Sciatic nerve (tissue), 2 donors: Measurements from ENCODE around the gene PAK6. TPM values are rescaled to one million over a fixed set of nuclear protein-coding genes. Genes with fewer than 3 reads are reported as not detected.

Source experiments
- ATAC-seq: fragments of 200-7000 bp; cut with Tn5 transposase; one replicate; pipeline ENCODE4 v1.9.1; 2020; ENCODE audit warnings: mild to moderate bottlenecking, moderate library complexity
- DNase-seq: peaks from one replicate; pipeline ENCODE4 v3.0.0-alpha.2; 2020; ENCODE audit warnings: low spot score
- intact Hi-C: fragments of 100-400 bp; cut with DNase I; formaldehyde crosslinking; loops from one replicate; pipeline ENCODE4 v1.14.2; 2022
- total RNA-seq: library from RNA; stranded (reverse); fragmentation: NEBNext Ultra II Directional; extraction: Animal tissue kit (Norgen Biotek cat#: 25700); gene quantifications from one replicate; pipeline ENCODE4 v1.2.1, GENCODE V29; 2021
- donor health status: DM: no; HTN: no; CAD: no.
- donor health status: DM: no; HTN: no; CAD: no.

Gene PAK6
- total RNA-seq, result 0.31 TPM

DNA sequence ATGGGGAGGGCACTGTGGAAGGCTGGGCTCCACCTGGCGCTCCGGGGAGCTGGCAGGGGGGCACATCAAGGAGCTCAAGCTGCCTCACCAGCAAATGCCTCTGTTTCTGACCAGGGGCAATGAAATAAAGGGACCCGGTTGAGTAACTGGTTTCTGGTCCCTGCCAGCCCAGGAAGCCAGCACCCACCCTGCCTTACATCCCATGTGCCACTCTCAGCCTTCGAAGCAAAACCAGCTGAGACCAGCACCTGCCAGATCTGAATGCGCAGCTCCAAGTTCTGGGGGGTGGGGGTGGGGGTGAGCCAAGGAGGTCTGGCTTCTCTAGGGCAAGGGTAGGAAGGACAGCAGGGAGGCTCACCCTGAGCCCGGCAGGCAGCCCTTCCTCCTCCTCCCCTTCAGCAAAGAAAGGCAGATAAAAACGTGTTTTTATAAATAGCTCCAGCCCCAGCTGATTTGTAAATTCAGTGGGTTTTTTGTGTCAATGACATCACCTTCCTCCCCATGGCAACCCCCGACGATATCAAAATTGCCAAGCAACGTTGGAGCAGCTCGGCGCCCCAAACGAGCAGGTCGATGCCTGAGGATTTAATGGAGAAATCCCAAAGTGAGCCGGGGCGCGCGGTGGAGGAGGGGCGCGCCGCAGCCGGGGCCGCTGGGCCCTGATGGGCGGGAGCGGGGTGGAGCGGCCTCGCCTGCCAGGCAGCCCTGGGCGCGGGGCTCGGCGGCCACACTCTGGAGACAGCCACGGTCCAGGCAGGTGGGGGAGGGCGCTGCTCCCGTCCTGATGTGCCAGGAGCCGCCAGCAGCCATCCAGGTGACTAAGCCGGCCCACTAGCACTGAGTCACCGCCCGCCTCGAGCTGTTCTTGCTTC, at the start of gene PAK6:
Gene PAK6, plus strand, starts transcription at position 532 of the 872 bp plus-strand sequence. CDS start 25,723 bp downstream, outside the sequence.
- ATAC-seq (peak; percentile 51), DNase-seq (peak; percentile 56)
- intact Hi-C loops, result no loop called here

DNA sequence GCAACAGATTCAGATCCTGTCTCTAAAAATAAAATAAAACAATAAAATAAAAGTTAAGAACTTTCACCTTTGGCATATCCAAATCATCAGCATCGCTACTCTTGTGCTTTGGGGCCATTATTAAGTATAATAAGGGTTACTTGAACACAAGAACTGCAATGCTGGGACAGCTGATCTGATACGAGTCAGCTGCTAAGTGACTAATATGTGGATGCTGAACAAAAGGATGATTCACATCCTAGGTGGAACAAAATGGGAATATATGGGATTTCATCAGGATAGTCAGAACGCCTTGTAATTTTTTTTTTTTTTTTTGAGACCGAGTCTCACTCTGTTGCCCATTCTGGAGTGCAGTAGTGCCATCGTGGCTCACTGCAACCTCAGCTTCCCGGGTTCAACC, 48.3 kb upstream of the PAK6 start:
- intact Hi-C loops, result no loop called here
- no peak for DNase-seq
- ATAC-seq, result no peak

DNA sequence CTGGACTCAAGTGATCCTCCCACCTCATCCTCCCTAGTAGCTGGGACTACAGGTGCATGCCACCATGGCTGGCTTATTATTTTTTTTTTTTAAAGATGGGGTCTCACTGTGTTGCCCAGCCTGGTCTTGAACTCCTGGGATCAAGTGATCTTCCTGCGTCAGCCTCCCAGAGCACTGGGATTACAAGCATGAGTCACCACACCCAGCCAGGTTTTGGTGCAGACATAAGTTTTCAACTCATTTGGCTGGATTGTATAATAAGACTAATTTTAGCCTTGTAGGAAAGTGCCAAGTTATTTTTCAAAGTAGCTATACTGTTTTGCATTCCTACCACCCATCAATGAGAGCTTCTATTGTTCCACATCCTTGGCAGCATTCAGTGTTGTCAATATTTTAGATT, 45.9 kb upstream of the PAK6 start:
- intact Hi-C loops, result no loop called here
- DNase-seq, result no peak
- ATAC-seq, result no peak

DNA sequence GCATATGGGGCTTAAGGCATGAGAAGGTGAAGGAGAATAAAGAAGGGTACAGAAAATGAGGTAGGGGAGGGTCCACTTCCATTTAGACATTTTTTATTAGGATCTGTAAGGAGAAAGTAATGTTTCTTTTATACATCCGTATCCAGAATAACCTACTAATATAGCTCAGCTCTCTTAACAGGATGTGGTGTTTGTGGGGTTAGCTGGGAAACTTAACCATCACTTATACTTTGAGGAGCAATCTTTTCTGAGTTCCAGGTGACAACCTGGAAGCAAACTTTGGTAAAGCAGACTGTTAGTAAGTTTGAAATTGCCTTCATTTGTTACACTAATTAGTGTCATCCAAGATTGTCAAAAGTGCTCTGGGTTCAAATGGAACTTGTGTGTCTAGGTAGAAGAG, 41.4 kb upstream of the PAK6 start:
- intact Hi-C loops, result no loop called here
- DNase-seq, result no peak
- no peak for ATAC-seq

DNA sequence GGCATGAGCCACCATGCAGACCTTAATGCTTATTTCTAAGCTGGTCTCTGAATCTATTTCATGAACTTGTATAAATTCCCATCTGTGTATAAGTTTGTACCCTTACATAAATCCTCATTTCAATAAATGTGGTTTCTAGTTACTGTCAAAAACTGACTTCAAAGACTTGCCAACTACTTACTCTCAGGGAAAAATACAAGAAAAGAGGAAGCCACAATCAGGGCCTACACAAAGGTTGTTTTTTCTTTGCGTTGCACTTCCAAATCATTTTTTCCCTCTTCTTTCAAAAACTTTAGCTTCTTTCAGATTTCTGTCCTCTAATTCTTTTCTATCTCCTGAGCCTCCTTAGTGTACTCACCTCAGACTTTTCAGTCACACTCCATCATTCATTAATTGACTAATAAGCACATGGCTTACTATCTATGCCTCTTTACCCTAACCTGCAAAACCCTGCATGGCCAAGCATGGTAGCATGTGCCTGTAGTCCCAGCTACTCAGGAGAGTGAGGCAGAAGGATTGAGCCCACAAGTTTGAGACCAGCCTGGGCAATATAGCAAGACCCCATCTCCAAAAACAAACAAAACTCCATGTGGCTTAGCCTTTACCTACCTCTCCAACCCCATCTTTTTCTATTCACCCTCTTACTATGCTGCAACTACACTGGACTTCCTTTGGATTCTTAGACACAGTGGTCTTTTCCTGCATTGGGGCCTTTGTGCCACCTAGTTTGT, 40.3 kb upstream of the PAK6 start:
- intact Hi-C loops, result no loop called here
- ATAC-seq, result no peak
- DNase-seq, result no peak

DNA sequence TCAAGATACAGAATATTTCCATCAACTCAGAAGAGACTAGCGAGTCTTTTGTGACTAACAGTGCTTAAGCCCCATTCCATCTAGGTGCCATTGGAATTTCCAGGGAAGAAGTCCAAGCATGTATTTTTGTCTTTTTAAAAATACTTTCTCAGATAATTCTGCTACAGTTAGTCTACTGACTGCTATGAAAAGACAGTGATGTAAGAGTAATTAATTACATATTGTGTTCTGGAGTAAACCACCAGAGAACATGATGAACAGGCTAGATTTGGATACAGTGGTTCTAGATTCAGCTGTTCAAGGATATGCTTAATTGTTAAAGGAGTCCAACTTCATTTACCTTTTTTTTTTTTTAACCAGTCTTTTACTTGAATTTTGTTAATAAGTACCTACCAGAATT, 34.8 kb upstream of the PAK6 start:
- ATAC-seq, result no peak
- intact Hi-C loops, result no loop called here
- no peak for DNase-seq

DNA sequence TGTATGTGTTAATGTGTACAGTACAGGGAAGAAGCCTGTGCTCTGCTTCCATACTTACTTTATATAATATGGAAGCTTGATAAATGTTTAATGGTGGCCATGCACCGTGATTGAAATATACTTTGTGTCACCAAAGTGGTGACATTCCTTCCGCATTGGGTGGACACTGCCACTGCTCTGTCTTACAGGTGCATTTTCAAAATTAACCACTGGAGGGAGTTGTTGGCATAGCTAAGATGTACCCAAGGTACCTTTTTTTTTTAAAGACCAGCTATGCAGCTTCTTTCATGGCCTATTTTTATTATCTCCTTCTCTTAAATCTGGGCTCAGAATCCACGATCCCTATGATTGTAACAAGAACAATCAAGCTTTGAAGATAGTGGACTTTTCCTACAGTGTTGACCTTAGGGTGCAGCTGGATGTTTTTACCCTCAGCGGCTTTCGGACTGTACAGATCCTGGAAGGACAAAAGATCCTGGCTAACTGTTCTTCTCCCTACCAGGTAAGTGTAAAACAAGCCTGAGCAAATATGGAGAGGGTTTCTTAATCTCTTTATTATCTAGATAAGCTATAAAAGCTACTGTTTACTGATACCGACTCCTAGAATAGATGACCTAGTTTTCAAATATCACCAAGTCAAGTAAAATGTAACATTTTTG, 21.6 kb upstream of the PAK6 start:
- intact Hi-C loops, result loop anchor here (5.0 kb wide), 1 partner anchor 55 kb away; no protein-coding TSS in a partner anchor
- ATAC-seq (peak; percentile 84), DNase-seq (no peak)

DNA sequence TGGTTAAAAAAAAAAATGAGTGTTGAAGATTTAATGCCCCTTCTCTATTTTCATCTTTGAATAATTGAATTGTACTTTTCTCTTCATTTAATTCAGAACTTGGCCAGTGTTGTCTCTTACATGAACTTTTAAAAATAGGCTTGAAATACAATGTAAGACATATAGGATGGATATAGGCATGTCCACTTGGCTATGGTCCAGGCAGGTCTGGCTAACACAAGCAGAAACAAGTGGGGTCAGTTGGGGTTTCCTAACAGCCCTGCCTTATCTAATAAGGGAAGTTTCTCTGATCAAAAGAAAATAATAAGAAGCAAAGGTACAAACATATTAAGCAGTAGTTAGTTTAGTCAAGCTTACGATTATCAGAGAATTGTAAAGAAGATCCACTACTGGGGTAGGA, 19.1 kb upstream of the PAK6 start:
- DNase-seq (no peak), ATAC-seq (no peak)
- intact Hi-C loops, result loop anchor here (5.0 kb wide), 1 partner anchor 52 kb away; no protein-coding TSS in a partner anchor

DNA sequence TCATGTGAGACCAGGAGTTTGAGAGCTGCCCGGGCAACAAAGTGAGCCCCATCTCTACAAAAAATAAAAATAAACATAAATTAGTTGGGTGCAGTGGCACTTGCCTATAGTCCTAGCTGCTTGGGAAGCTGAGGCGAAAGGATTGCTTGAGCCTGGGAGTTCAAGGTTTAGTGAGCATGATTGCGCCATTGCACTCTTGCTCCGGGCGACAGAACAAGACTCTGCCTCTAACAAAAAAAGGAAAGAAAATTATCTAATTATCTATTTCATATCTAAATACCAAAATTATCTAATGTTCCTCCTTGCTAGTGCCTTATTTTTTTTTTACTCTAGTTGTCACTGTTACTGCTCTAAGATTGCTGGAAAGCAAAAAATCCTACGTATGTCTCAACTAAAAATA, 16.7 kb upstream of the PAK6 start:
- no peak for ATAC-seq
- intact Hi-C loops, result no loop called here

DNA sequence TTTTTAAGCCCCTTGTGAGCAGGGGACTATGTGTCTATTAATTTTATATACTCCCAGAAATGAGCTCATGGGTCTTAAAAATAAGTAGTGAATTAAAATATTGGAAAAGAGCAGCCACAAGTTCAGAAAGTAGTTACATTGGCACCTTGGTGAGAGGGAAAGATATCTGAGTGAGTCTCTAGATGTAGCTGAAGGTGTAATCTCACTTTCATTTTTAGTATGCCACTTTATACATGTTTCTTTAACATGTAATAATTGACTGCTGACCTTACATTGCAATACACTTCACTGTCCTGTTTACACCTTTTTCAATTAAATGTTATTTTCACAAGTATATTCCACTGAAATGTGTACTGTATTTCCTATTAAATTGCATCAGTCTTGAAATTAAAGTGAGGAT, 12.1 kb upstream of the PAK6 start:
- DNase-seq (no peak), ATAC-seq (no peak)
- intact Hi-C loops, result no loop called here

More for the DNA sequence above, 16.7 kb upstream of the PAK6 start:
- DNase-seq, result no peak

DNA sequence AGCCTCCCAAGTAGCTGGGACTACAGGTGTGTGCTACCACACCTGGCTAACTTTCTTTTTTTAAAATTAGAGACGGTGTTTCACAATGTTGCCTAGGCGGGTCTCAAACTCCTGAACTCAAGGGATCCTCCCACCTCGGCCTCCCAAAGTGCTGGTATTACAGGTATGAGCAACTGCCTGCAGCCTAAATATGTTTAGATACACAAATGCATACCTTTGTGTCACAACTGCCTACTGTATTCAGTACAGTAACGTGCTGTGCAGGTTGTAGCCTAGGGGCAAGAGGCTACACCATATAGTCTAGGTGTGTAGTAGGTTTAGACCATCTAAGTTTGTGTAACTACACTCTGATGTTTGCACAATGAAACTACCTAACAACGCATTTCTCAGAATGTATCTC, 9.5 kb upstream of the PAK6 start:
- intact Hi-C loops, result no loop called here

DNA sequence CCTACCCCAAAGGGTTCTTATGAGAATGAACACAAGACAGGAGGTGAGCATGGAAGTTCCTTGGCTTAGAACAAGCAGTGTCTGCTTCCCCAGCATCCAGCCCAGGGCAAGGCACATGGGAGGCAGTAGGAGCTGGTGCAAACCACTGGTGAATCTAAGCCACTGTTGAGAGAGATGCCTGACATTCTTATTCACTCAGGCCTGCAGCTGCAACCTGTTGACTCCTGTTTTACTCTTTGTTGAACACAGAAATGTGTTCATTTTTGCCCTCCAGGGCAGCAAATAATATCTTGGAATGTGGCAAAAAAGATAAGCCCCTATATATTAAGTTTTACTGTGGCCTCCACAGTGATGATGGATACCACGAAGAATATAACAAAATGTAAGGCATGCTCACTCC, 8.9 kb upstream of the PAK6 start:
- no peak for DNase-seq
- intact Hi-C loops, result no loop called here
- ATAC-seq, result no peak

More for the DNA sequence above, 9.5 kb upstream of the PAK6 start:
- DNase-seq, result no peak
- ATAC-seq, result no peak

DNA sequence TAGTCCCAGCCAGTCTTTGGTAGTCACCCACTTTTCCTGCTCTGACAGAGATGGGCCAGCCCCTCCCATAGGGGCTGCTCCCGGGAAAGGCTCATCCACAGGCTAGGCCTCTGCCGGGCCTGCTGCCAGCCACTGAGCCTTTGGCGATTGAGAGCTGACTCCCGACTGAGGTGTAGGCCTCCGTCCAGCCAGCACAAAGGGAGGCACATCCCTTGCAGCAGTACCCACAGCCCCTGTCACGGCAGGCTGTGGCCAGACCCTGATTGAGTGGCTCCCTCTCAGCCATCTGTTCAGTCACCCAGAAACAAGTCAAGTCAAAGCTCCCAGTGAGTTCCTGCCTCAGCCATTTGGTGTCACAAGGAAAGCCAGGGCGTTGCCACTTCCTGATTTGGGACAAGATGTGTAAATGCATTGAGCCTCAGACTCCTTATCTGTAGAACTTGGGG, 6.2 kb upstream of the PAK6 start:
- ATAC-seq (no peak), DNase-seq (no peak)
- intact Hi-C loops, result no loop called here

DNA sequence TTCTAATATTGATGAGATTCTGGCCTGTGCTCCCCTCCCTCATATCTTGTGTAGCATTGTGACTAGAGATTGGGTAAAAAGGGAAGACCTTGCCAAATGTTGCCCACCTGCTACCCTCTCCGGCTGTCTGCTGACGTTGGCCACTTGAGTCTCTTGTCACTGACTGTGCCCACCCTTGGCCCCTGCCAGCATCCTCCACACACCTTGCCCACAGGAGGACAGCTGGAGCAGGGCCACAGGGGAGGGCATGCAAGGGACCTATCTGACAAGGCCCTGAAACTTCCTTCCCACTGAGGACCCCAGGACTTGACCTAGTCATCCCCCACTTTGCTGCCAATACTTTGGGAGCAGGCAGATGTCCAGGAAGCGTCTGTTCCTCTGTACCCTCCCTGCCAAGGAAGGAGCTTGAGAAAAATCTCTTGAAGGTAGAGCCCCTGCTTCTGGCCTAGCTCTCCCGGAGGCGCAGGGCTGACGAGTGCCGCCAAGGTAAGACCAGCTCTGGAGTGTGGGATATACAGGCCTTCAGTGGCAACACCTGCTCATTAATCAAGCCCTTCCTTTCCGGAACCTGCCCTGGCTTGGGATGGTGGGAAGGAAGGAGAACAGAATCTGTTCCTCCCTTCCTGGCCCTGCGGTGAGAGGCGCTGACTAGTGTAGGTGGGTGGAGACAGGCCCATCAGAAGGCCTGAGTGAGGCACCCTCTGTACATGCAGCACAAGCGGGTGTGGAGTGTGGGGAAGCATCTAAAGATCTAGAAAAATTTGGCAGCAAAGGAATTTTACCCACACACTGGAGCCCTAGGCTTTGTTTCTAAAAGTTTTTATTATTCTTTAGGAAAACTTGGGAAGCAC, 4.9 kb upstream of the PAK6 start:
- intact Hi-C loops, result no loop called here
- ATAC-seq, result peak; percentile 57
- no peak for DNase-seq

DNA sequence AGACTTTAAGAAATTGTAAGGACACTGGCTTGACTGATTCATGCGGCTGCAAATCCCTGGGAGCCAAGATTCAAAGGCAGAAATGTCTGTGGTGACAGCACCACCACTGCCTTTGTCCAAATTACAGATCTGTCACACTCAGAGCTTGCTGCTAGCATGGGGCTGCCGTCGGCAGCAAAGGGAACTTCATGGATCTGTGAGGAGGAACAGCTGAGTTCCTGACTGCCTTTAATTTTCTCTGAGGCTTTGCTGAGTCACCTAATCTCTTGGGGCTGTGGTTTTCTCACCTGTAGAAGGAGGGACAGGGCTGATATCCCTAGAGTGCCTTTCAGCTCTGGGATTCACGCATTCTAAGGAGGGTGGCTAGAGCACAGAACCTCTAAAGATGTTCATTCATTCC, 4.1 kb upstream of the PAK6 start:
- DNase-seq, result no peak
- ATAC-seq, result no peak
- intact Hi-C loops, result no loop called here

DNA sequence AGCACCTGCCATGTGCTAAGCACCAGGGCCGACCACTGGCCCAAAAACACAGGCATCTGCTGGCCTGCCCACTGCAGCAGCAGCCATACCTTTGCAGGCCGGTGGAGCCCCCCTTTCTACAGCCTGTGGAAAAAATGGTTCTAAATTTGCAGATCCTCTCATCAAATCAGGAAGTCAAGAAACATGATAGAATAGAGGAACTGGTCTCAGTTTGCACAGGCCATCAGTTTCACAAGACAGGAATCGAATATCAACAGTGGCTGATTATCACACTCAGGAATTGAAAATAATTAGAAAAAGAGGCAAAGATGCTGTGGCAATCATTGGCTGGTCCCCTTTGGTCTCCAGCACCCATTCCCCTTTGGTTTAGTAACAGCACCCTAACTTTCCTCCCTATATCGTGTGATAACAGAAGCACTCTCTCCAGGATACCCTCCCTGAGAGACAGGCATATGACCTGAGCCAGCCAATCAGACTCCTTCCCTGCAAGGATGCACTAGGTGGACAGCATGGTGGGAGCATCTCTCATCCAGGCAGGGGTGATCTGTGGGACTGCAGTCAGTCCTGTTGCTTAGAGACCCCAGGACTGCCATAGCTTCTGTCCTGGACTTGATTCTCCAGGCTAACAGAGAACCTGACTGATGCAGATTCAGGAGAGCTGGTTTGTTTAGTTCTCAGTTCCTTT, 3.5 kb upstream of the PAK6 start:
- no peak for DNase-seq
- intact Hi-C loops, result no loop called here
- ATAC-seq, result no peak

DNA sequence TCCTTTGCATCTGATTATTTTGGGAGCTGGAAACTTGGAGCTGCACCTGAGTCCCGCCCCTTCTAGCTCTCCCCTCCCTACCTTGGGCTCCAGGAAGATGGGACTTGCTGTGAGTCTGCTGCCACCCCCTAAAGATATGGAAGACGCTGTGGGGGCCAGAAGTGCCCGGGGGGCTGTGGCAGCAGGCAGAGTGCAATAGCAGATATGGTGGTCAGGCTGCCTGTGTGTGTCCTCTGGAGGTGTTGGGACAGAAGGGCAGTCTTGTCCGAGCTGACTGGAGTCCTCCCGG, 485 bp downstream of the PAK6 start:
- no peak for DNase-seq
- intact Hi-C loops, result no loop called here
- ATAC-seq, result no peak
